Peyer's patch (tissue), 4 donors: Measurements from ENCODE around the gene AGA.

Source experiments
- CTCF ChIP-seq, 6 experiments: fragments of 450-650 bp in 4 of 6; fragments of 200-600 bp in 2 of 6; sonication (generic) in 1 of 6; IDR thresholded peaks; one replicate each; pipeline ENCODE4 v1.5.1; 2017 to 2019; ENCODE audit warnings: antibody characterized with exemption in 6 of 6, mild to moderate bottlenecking in 3 of 6, moderate library complexity in 1 of 6
- POLR2A ChIP-seq, 2 donors: fragments of 450-650 bp; IDR thresholded peaks; one replicate each; pipeline ENCODE4 v1.5.1; 2017; ENCODE audit warnings: antibody characterized with exemption in 2 of 2, mild to moderate bottlenecking in 2 of 2, moderate library complexity in 2 of 2

- TF ChIP-seq POLR2A (IDR thresholded peaks at IDR 0.05) = no peak
- no peak for TF ChIP-seq CTCF (IDR thresholded peaks at IDR 0.05)
Observed at GRCh38 chr4:177473991-177474390, 31.8 kb upstream of the AGA start.
